Measurements from ENCODE around the gene LPCAT3.

DNA sequence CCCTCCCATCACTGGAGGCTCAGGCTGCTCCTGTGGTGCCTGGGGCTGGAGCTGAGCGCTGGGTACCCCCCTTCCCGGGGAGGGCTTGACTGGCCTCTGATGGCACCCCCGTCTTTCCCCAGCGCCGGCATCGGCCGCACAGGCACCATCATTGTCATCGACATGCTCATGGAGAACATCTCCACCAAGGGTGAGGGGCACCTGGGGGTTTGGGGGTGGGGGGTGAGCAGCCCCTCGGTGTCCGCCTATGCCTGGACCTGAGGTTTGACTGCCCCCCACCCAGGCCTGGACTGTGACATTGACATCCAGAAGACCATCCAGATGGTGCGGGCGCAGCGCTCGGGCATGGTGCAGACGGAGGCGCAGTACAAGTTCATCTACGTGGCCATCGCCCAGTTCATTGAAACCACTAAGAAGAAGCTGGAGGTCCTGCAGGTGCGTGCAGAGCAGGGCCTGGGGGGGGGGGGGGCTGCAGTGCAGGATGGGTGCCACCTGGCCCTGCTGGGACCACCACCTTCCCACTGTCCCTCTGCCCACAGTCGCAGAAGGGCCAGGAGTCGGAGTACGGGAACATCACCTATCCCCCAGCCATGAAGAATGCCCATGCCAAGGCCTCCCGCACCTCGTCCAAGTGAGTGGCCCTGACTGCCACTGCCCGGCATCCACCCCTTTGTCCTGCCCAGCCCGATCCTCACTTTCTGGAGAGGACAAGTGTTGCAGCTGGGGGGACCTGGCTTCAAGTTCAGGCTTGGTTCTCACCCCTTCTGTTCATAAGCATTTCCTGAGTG lies 58.3 kb downstream of the LPCAT3 start:
- TF ChIP-seq, protein P1, sequence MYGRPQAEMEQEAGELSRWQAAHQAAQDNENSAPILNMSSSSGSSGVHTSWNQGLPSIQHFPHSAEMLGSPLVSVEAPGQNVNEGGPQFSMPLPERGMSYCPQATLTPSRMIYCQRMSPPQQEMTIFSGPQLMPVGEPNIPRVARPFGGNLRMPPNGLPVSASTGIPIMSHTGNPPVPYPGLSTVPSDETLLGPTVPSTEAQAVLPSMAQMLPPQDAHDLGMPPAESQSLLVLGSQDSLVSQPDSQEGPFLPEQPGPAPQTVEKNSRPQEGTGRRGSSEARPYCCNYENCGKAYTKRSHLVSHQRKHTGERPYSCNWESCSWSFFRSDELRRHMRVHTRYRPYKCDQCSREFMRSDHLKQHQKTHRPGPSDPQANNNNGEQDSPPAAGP (tag by site-specific recombination; IDR thresholded peaks at IDR 0.05), result no peak
- TF ChIP-seq HOXA7 (CRISPR knock-in tag; IDR thresholded peaks at IDR 0.05; ENCODE audit: borderline replicate concordance), result no peak

Measured in HEK293 (cell line).